GM23248 (cell line): ENCODE data around the gene PPP1R12A. TPM values are rescaled to one million over a fixed set of nuclear protein-coding genes. Genes with fewer than 3 reads are reported as not detected.

Experiments
- DNase-seq: peaks from one replicate; pipeline ENCODE4 v3.0.0-alpha.2; 2015
- H2AFZ ChIP-seq: fragments of 200-600 bp; sonication (generic); 2 replicates; pipeline ENCODE4 v1.6.1; 2016; ENCODE audit warnings: antibody characterized with exemption
- H3F3A ChIP-seq: fragments of 200-600 bp; sonication (generic); 2 replicates; pipeline ENCODE4 v1.6.1; 2016; ENCODE audit warnings: mild to moderate bottlenecking, antibody characterized with exemption, mixed run types; ENCODE audit not compliant: insufficient read depth
- H3K27ac ChIP-seq: fragments of 200-600 bp; sonication (generic); 2 replicates; pipeline ENCODE4 v1.5.1; 2016; ENCODE audit warnings: mild to moderate bottlenecking
- H3K27me3 ChIP-seq: fragments of 200-600 bp; sonication (generic); replicated peaks from 2 replicates; pipeline ENCODE4 v1.6.1; 2016; ENCODE audit warnings: mild to moderate bottlenecking; ENCODE audit not compliant: insufficient read depth
- H3K36me3 ChIP-seq: fragments of 200-600 bp; sonication (generic); 2 replicates; pipeline ENCODE4 v1.6.1; 2016; ENCODE audit warnings: low read depth, mild to moderate bottlenecking
- H3K4me1 ChIP-seq: fragments of 200-600 bp; sonication (generic); 2 replicates; pipeline ENCODE4 v1.6.1; 2016; ENCODE audit warnings: mild to moderate bottlenecking; ENCODE audit not compliant: insufficient read depth
- H3K4me2 ChIP-seq: fragments of 200-600 bp; sonication (generic); one replicate; pipeline ENCODE4 v1.6.1; 2016; ENCODE audit warnings: mild to moderate bottlenecking; ENCODE audit not compliant: unreplicated experiment
- H3K4me3 ChIP-seq: fragments of 200-600 bp; sonication (generic); 2 replicates; pipeline ENCODE4 v1.5.1; 2016; ENCODE audit warnings: mild to moderate bottlenecking
- H3K79me2 ChIP-seq: fragments of 200-600 bp; sonication (generic); 2 replicates; pipeline ENCODE4 v1.6.1; 2016; ENCODE audit warnings: mild to moderate bottlenecking; ENCODE audit not compliant: insufficient read depth
- H3K9ac ChIP-seq: fragments of 200-600 bp; sonication (generic); 2 replicates; pipeline ENCODE4 v1.6.1; 2016; ENCODE audit warnings: mild to moderate bottlenecking
- H3K9me2 ChIP-seq: fragments of 200-600 bp; sonication (generic); 2 replicates; pipeline ENCODE4 v1.6.1; 2016; ENCODE audit warnings: mixed run types, mild to moderate bottlenecking, moderate library complexity; ENCODE audit not compliant: insufficient read depth
- H3K9me3 ChIP-seq: fragments of 200-600 bp; sonication (generic); one replicate; pipeline ENCODE4 v1.6.1; 2017; ENCODE audit warnings: low read depth
- H4K20me1 ChIP-seq: fragments of 200-600 bp; sonication (generic); 2 replicates; pipeline ENCODE4 v1.6.0; 2016; ENCODE audit not compliant: insufficient read depth
- EZH2 ChIP-seq: fragments of 200-600 bp; sonication (generic); IDR thresholded peaks from 2 replicates; pipeline ENCODE4 v1.6.1; 2018; ENCODE audit warnings: antibody characterized with exemption, mild to moderate bottlenecking; ENCODE audit not compliant: insufficient read depth, poor library complexity, severe bottlenecking
- EZH2phosphoT487 ChIP-seq: fragments of 200-600 bp; sonication (generic); IDR thresholded peaks from 2 replicates; pipeline ENCODE4 v1.6.1; 2018; ENCODE audit warnings: antibody characterized with exemption, moderate library complexity, mild to moderate bottlenecking, low read depth; ENCODE audit not compliant: insufficient read depth
- WGBS, 2 experiments: methylation state at CpG; one replicate each; pipeline ENCODE4 v1.1.6; 2015 to 2017; ENCODE audit warnings: low lambda C conversion rate in 2 of 2, low coverage in 1 of 2; ENCODE audit errors: missing lambda C conversion rate in 2 of 2; 5-methylcytosine and 5-hydroxymethylcytosine counted together
- in situ Hi-C: fragments of 300-500 bp; cut with MboI; formaldehyde crosslinking; loops from 2 replicates; pipeline ENCODE4 v1.15.0; 2020
- polyA plus RNA-seq: library from polyadenylated mRNA; unstranded; fragments of >200 nt; fragmentation: Nextera tagmentation; extraction: Ambion mirVana; gene quantifications from 2 replicates; pipeline ENCODE4 v1.2.1, GENCODE V29; 2016
- total RNA-seq: library from RNA; depleted of rRNA; stranded (reverse); fragments of >200 nt; shearing (Covaris generic); gene quantifications from 2 replicates; pipeline ENCODE4 v1.2.3, GENCODE V29; 2014

PPP1R12A gene
- total and polyA plus RNA-seq, 2 experiments from 2014 or later: 91.1 to 144 TPM

DNA sequence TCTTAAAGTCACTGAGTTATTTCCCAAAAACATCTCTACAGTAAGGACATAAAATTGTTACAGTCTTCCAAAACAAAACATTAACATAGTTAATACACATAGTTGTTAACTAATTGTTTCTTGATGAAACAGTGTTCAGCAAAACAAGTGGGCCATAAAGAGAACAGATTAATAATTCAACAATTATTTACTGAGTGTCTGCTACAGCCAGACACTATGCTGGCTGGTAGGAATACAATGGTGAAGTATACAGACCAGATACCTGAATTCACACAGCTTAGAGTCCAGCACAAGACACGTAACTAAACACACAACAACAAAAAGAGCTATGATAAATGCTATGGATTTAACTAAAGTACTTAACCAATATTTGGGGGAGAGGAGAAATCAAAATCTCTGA, 47.0 kb downstream of the PPP1R12A start:
- peaks cover 100% of the 10 kb centered on the region for H3K79me2 ChIP-seq
- H3K36me3 ChIP-seq: 0 out of 2 replicates have a peak, but pooled peaks cover 3% of the 10 kb centered on the region
- WGBS, 2 experiments: 94 to 97% methylated on average over 1 of the region's 1 CpG
- peaks cover 36% of the 10 kb centered on the region for H3F3A ChIP-seq
- H3K9me3 ChIP-seq: no peaks in the 10 kb centered on the region
- H3K27me3 ChIP-seq: no peaks in the 10 kb centered on the region
- no peak for TF ChIP-seq EZH2phosphoT487
- no peak for TF ChIP-seq EZH2
- no peak overlapping the region for H3K27ac ChIP-seq
- no peak for DNase-seq
- no peaks in the 10 kb centered on the region for H3K9me2 ChIP-seq
- peak overlapping the region; percentile 0; the same call in 1 of the 2 replicates for H3K9ac ChIP-seq
- peaks cover 72% of the 10 kb centered on the region for H3K4me1 ChIP-seq
- in situ Hi-C loops: no loop called here
- H3K4me3 ChIP-seq: no peak overlapping the region
- H4K20me1 ChIP-seq: peaks cover 14% of the 10 kb centered on the region; the same call in 1 of the 2 replicates
- H2AFZ ChIP-seq: no peak overlapping the region
- no peak overlapping the region for H3K4me2 ChIP-seq

DNA sequence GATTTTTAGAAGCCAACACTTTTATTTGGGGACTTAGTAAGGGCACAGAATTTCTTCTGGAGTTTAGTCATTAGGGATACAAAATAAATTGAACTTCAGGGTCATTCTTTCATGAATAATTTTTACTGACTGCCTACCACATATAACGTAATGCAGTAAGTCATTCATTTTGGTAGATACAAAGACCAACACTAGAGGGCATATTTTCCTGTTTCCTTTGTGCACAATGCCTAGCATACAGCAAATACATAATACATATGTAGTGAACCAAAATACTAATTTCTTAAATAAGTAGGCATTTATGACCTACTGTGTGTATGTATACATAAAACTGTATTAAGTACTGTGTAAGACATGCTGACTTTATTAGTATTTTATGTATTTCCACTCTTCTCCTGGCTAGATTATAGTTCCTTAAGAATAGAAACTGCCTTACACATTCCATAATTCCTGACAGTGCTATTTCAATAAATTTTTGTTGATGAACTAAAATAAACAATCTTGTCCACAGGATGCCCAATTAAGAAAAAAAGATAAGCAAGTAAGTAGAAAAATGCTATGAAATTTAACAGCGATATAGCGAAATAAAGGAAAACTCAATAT, 47.9 kb downstream of the PPP1R12A start:
- peaks cover 45% of the 10 kb centered on the region for H3F3A ChIP-seq
- 65 to 69% methylated on average over 3 of the region's 3 CpGs for WGBS, 2 experiments
- peaks cover 100% of the 10 kb centered on the region for H3K79me2 ChIP-seq
- H2AFZ ChIP-seq: no peak overlapping the region
- TF ChIP-seq EZH2phosphoT487 (no peak), EZH2 (no peak)
- H3K27ac ChIP-seq: 0 out of 2 replicates have a peak overlapping the region, but pooled peaks have one; percentile 4
- H3K4me2 ChIP-seq: peak overlapping the region; percentile 23
- H3K4me1 ChIP-seq: peaks cover 80% of the 10 kb centered on the region
- no peaks in the 10 kb centered on the region for H3K27me3 ChIP-seq
- in situ Hi-C loops: no loop called here
- 0 out of 2 replicates have a peak, but pooled peaks cover 3% of the 10 kb centered on the region for H3K36me3 ChIP-seq
- peak overlapping the region; percentile 0; the same call in 1 of the 2 replicates for H3K9ac ChIP-seq
- no peaks in the 10 kb centered on the region for H3K9me2 ChIP-seq
- H3K4me3 ChIP-seq: no peak overlapping the region
- DNase-seq: peak; percentile 71
- H4K20me1 ChIP-seq: peaks cover 15% of the 10 kb centered on the region; the same call in 1 of the 2 replicates
- no peaks in the 10 kb centered on the region for H3K9me3 ChIP-seq

DNA sequence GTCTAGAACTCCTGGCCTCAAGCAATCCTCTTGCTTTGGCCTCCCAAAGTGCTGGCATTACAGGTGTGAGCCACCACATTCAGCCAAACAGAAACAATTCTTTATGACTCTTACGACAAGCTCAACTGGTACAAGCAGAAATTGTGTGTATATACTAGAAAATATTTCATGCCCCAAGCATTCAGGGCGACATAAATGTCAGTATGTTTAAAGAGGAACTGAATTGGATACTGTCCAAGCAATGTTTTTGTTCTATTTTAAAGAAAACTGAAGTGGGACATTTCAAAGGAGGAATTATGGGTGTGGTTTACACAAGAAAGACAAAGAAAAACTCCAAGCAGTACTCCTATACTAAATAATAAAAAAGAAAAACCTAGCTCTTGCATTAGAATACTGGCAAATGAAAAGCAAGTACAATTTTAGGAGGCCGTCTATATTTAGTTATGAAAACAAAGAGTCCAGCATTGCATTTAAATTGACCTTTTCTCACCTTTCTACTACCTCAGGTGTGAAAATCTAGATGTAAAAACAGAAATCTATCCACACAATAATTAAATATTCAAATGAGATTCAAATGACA, 48.9 kb downstream of the PPP1R12A start:
- Histone ChIP-seq H3K36me3 (0 out of 2 replicates have a peak, but pooled peaks cover 3% of the 10 kb centered on the region), H3K9me2 (no peaks in the 10 kb centered on the region), H3K9me3 (no peaks in the 10 kb centered on the region), H3K27ac (0 out of 2 replicates have a peak overlapping the region, but pooled peaks have one; percentile 3), H3K27me3 (no peaks in the 10 kb centered on the region), H3K4me1 (peaks cover 89% of the 10 kb centered on the region), H3K4me2 (peak overlapping the region; percentile 4), H3K79me2 (peaks cover 100% of the 10 kb centered on the region), H2AFZ (no peak overlapping the region), H3K4me3 (no peak overlapping the region), H4K20me1 (peaks cover 18% of the 10 kb centered on the region; the same call in 1 of the 2 replicates), H3K9ac (no peak overlapping the region), H3F3A (peaks cover 47% of the 10 kb centered on the region)
- no peak for TF ChIP-seq EZH2phosphoT487
- no peak for TF ChIP-seq EZH2
- 98 to 100% methylated on average over 3 of the region's 3 CpGs for WGBS, 2 experiments
- in situ Hi-C loops: no loop called here
- no peak for DNase-seq

DNA sequence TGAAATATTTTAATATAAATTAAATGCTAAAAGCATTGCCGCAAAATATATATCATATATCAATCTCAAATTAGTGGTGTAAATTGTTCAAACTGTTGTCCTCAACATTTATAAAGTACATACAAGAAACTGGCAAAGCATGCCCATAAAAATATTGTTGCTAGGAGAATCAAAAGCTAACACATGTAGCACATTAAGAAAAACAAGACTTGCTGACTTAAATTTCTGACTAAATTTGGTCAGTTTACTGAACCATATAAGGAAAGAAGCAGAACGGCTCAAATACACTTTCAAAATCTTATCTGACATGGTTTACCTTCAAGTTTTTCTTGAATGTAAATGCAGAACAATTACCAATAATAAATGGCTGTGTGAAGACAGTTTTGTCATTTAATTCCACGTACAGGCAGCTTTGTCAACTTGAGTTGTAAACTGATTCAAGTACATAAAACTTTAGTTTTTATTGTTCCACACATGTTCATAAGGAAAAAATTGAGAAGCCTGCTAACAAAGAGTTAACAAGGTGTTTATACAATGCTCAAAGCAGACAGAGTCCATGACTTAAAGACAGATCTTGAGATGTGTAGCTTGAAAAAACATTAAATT, 50.4 kb downstream of the PPP1R12A start:
- in situ Hi-C loops: no loop called here
- peak overlapping the region; percentile 1 for H3K4me2 ChIP-seq

More for the DNA sequence above, 50.4 kb downstream of the PPP1R12A start:
- no peak for DNase-seq
- Histone ChIP-seq H2AFZ (no peak overlapping the region), H3K36me3 (0 out of 2 replicates have a peak, but pooled peaks cover 3% of the 10 kb centered on the region), H3K4me1 (peaks cover 90% of the 10 kb centered on the region), H3K27me3 (no peaks in the 10 kb centered on the region), H3K9ac (no peak overlapping the region; the same call in 1 of the 2 replicates), H3K79me2 (peaks cover 100% of the 10 kb centered on the region), H3K27ac (peak overlapping the region; percentile 22), H3K4me3 (no peak overlapping the region), H4K20me1 (peaks cover 18% of the 10 kb centered on the region; the same call in 1 of the 2 replicates), H3K9me3 (no peaks in the 10 kb centered on the region), H3K9me2 (no peaks in the 10 kb centered on the region), H3F3A (peaks cover 52% of the 10 kb centered on the region)
- TF ChIP-seq EZH2: no peak
- TF ChIP-seq EZH2phosphoT487: no peak
- WGBS, 2 experiments: 39 to 40% methylated on average over 3 of the region's 3 CpGs
